NB4 (cell line): ENCODE measurements around the gene GK.

Experiments
- MYC ChIP-seq: IDR thresholded peaks from 2 replicates; pipeline ENCODE4 v1.6.1; 2011; ENCODE audit warnings: low read depth, low read length
- POLR2A ChIP-seq: IDR thresholded peaks from 2 replicates; pipeline ENCODE4 v1.6.1; 2011; ENCODE audit warnings: mild to moderate bottlenecking; ENCODE audit not compliant: insufficient read length; ENCODE audit errors: extremely low read depth
- TF ChIP-seq, protein P1 (sequence below): IDR thresholded peaks from one replicate; pipeline ENCODE4 v1.5.1; 2012; ENCODE audit warnings: low read depth, low read length
- TF ChIP-seq, protein P2 (sequence below): IDR thresholded peaks from 2 replicates; pipeline ENCODE4 v1.6.1; 2011; ENCODE audit warnings: low read depth, low read length

DNA sequence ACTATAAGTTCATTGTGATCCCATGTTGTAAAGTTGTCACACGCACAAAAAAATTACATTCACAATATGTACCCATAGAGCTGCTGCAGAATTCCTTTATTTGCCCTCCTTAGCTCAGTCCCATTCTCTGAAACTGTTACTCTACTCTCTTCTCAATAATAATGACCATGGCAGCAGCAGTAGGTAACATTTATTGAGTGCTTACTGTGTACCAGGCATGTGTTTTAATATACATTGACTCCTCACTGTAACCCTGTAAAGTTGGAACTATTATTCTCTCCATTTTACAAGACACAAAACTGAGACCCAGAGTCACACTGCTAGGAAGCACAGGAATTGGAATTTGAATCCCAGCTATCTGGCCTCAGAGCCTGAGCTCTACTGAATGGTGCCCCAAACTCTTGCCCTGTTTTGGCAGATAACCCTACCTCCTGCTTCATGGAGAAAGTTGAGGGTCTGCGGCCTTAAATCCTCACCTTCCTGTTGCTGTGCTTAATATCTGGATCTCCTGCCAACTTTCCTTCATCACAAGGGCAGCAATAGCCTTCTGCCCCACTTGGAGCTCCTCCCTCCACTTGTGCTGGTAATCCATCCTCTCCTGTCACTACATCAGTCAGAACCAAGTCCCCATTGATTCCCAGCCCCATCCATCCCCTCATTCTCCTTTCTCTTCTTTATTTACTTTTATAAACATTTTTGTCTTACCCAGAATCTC, 20.8 kb downstream of the GK start:
- TF ChIP-seq POLR2A: no peak
- TF ChIP-seq, protein P1, sequence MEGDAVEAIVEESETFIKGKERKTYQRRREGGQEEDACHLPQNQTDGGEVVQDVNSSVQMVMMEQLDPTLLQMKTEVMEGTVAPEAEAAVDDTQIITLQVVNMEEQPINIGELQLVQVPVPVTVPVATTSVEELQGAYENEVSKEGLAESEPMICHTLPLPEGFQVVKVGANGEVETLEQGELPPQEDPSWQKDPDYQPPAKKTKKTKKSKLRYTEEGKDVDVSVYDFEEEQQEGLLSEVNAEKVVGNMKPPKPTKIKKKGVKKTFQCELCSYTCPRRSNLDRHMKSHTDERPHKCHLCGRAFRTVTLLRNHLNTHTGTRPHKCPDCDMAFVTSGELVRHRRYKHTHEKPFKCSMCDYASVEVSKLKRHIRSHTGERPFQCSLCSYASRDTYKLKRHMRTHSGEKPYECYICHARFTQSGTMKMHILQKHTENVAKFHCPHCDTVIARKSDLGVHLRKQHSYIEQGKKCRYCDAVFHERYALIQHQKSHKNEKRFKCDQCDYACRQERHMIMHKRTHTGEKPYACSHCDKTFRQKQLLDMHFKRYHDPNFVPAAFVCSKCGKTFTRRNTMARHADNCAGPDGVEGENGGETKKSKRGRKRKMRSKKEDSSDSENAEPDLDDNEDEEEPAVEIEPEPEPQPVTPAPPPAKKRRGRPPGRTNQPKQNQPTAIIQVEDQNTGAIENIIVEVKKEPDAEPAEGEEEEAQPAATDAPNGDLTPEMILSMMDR: no peak
- TF ChIP-seq, protein P2, sequence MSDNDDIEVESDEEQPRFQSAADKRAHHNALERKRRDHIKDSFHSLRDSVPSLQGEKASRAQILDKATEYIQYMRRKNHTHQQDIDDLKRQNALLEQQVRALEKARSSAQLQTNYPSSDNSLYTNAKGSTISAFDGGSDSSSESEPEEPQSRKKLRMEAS: no peak
- no peak for TF ChIP-seq MYC
